Adrenal gland (tissue), 5 donors: ENCODE measurements around the gene SELP.

ENCODE experiments used
- CTCF ChIP-seq, 6 experiments: fragments of 450-650 bp in 4 of 6; fragments of 200-600 bp in 2 of 6; sonication (generic) in 1 of 6; IDR thresholded peaks; 1 replicate in 5 of 6; 2 replicates in 1 of 6; pipeline versions ENCODE4 v1.5.1 to v1.8.0; 2016 to 2021; ENCODE audit warnings: antibody characterized with exemption in 6 of 6, mild to moderate bottlenecking in 2 of 6, moderate library complexity in 1 of 6
- POLR2A ChIP-seq, 2 donors: fragments of 450-650 bp; IDR thresholded peaks; one replicate each; pipeline ENCODE4 v1.6.1; 2017; ENCODE audit warnings: antibody characterized with exemption in 2 of 2, mild to moderate bottlenecking in 2 of 2, moderate library complexity in 1 of 2
- donor health status: DM: no; HTN: no; CAD: no.

- TF ChIP-seq CTCF (IDR thresholded peaks at IDR 0.05) (no peak), POLR2A (IDR thresholded peaks at IDR 0.05) (no peak)
These were observed 59.8 kb downstream of the SELP start for GRCh38 chr1:169570172-169570574.
